T-helper 2 cell (primary cell): ENCODE results near the gene ARGLU1.

Experiments used
- DNase-seq, 5 experiments: peaks; one replicate each; pipeline versions ENCODE4 v3.0.0 to v3.0.0-alpha.2; 2012 to 2022

The ARGLU1 gene

DNA sequence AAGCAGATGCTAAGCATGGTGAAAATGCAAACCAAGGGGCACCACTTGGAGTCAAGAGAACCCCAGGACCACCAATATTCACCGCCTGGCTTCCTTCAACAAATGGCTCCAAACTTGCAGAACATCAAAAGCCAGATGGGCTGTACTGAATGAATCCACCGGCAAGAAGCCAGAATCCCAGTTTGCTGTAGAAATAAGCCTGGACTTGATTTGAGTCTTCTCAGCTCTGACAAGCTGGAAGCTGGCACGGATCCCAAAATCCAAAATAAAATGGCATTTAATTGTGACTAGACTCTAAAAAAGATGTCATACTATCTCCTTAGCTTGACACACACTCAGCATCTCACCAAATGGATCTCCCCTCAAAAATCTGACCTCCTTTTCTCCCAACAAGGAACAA lies 44.4 kb downstream of the ARGLU1 start:
- no peak for DNase-seq

DNA sequence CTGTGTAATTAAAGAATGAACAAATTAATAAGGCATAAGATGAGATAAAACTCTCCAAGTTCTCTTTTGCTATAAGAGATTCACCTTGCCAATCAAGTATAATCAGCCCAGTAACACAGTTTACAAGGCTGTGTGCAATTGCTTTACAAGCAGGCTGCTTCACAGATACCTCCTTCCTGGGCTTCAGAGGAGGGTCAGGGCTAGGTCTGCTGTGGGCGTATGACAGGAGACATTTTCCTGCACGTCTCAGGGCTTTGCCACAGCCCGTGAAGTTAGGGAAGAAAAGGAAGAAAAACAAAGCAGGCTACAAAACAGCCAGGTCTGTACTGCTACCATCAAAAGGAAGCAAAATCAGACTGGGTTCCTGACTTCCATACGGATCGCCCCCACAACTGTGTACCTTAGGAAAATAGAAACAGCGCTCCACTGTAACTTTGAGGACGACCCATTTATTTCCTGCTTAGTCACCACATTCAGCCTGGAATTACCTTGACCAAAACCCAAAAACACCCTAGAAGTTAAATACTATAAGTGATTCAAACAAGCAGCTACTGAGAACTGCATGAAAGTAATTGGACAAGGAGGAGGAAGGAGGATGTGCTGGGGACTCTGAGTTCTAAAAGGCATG lies 44.9 kb downstream of the ARGLU1 start:
- no peak for DNase-seq

DNA sequence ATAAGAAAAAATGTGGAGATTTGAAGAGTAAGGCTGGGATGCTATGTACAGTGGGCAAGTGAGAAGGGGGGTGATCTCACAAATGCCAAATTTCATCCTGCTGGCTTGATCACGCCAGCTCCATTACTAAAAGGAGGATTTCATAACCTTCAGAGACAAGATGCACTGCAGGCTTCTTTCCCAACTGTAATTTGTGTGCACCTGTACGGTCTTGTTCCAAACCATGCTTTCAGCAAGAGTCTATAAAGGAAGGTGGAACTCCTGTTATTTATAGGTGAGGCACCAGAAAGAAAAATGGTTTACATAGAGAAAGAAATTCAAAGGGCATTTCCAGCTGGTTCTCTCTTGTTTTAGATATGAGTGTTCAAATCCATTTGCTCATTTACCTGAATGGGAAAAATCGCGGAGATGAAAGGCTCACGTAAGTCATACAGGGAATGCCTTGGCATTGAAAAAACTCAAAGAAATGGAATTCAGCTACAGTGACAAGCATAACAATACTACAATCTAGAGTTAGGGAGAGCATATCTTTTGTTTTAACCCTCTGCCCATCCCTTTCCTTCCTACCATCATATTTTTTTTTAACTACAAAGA lies 45.7 kb downstream of the ARGLU1 start:
- DNase-seq = no peak

DNA sequence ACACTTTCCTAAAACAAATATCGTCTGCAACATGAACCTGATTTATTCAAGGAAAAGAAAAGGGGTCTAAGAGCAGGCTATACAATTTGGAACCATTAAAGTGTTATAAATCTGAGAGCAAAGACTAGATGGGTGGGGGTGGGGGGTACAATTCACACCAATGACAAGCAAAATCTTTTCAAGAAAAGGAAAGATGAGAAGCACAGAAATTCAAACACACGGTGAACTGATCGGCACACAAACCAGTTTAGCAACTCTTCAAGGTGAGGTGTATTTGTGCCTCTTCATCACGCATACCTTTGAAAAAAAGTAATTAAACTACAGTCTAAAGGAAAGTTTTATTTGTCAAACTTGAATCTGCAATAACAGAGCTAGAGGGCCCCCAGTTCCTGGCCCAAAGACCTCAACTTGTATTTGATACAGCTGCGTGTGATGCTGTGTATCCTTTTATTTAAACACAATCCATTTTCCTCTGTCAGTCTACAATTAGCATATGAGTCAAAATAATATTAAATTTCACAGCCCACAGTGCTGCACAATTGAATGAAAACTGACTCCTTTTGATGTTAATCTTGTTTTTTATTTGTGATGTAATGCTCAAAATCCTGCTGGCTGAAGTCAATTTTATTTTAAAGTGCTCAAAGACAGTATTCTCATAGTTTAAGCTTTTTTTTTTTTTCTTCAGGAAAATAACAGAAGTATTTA lies 46.7 kb downstream of the ARGLU1 start:
- DNase-seq = no peak

DNA sequence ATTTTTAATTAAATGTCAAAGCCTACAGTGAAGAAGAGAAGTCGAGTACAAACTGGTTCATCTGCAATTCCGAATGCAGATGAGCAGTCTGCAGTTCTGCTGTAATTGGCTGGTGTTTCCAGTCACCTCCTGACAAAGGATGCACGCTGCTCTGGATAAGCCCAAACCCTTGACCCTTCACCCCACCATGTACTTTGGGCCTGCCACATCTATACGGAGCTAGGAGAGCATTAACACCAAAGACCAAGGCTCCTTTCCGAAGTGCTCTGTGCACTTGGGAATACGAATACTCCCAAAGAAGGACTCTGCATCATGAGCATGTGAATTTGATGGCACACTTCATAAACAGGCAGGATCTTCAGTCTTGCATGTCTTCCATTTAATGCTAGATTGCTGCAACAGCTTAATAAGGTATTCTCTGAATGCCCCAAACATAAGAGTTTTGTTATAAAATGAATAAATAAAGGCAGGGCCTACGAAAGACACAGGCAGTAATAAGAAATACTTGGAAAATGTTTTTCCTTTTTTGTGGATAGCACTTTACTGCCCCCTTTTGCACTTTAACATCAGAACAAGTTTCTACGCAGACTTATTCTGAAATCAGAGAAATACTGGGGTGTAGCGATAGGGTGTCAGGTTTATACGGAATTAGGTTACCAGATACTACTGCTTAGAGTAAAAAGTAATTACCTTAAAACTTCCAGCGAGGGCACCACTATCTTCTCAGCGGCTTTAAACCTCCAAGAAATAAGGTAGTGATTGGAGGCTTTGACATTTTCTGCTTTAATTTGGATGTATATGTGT lies 47.5 kb downstream of the ARGLU1 start:
- no peak for DNase-seq

DNA sequence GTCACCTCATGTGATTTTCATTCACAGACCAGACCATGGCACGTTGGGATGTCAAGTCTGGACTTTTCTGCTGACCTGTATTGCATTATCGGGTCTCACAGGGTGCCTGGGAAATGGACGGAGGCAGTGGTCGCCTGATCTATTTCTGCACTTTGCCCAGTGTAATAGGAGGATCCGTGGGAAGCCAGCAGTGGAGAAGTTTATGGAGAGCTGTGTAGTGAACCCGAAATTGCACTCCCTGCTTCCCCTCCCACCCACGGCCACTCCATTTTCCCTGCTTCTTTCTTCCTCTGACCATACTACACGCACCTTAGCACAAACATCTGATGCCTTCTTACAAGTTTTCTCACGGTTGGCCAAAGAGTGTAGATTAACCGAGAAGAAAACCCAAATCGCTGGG lies 49.4 kb downstream of the ARGLU1 start:
- no peak for DNase-seq

DNA sequence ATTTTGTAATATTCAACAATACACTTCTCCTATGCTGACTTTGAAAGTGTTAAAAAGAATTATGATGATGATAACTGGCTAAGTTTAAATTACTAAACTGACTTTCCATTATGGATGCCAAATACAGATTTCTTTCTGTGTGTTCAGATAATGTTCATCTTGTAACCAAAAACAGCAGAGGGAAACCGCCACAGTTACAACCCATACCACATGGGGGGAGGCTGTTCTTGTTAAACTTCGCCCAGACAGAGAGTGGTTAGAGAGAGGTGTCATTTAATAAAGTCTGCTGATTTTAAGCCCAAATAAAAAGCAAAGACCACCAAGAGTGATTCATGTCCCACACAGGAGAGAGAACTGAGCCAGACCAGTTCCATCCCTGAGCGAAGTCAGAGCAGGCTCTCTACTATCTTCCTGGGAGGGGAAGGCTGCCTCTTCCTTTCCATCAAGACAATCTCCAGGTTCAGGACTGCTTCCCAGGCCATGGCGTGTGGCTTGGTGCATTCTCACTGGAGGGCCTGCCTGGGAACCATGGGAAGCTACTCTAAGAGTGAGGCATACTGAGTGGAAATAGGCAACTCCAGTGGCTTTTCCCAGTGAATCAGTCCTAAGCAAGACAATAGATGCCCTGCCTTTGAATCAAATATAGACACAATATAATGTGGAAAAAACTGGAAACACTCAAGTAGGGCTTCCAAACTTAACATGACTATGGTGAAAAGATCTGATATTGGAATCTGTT lies 50.7 kb downstream of the ARGLU1 start:
- no peak for DNase-seq

DNA sequence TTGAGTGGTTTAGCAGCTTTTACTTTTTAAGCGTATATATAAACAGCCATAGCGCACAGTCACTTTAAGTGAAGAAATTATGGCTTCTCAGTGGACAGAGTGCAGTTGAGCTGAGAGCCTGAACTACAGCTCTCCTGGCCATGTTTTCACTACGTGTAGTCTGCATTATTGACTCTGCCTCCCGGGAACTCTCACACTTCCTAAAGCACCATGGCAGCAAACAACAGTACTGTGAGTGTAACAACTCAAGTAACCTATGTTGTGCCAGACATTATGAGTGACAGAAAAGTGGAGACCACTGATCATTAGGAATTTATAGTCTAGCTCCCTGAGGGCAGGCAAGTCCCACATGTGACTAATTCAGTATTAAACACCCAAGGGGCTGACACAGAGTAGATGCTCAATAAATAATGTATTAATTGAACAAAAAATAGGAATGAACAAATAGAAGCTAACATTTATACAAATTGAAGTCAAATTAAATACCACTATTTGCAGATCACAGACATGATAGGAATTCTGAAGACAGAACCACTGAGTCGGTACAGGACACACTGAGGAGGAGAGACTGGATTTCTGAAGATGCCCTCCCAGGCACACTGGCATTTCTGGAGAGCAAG lies 52.2 kb downstream of the ARGLU1 start:
- DNase-seq = no peak

DNA sequence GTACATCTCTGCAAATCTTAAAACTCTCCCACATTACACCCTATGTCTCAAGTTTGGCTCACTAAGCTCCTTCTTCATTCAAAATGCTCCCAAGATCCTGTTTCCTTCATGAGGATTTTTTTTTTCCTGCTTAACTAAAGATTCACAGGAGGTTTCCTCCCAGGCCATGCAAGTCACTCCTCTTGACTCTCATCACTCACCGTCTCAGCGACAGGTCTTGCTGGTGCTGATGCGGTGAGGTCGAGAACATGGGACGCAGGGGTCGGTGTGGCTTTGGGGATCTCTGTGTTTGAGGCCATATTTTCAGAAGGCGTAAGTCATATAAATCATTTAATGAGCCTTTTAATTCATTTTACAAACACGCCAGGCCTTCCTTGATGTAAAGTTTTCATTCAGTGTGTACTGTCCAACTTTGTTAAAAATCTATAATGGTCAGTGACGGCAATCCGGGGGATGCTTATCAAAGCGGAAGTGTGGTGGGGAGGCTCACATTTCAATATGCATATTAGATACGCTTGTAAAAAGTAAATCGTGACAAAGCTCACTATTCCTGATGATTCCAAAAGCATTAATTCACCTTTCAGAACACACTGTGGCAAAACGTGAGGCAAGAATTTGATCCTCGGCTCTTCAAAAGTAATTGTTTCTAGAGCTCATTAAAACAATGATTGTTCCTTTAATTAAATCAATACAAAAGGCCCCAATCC lies 52.9 kb downstream of the ARGLU1 start:
- DNase-seq = no peak

DNA sequence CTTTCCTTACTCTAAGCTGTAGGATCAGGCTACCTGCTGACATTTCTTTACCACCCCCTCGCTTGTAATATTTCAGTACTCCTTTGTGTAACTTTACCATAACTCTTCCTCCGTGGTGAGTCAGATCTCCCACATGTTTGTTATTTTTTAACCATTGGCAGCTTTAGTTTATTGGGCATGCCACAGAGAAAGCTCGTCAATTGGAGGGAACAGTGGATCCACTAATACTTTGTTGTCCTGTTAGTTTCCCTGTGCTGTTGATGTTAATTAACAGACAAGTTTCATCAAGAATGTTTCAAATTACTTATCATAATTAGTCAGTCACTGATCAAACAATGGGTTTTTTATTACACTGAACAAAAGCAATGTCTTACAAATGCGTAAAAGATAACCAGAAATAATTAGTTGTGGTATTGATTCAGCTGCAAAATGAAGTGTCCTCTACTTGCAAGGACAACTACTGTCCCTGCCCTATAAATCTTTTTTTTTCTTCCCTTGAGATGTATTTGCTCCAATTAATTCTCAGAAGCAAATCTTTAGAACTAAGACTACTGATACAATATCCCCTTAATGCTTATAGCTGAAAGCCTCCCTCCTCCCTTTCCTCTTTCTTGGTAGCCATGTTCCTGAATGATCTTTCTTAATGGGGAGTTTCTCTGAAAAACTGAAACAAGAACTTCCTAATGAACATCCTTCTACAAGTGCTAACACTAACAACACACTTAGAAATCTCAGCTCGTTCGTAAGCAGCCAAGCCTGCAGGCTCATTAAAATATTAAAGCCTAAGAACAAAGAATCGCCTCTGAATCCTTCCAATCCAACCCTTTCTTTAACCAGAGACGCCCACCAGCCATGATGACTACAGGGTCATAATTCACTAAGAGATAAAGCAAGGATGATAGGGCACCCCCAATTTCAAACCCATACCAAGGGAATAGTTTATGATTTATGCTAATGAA lies 54.6 kb downstream of the ARGLU1 start:
- no peak for DNase-seq

DNA sequence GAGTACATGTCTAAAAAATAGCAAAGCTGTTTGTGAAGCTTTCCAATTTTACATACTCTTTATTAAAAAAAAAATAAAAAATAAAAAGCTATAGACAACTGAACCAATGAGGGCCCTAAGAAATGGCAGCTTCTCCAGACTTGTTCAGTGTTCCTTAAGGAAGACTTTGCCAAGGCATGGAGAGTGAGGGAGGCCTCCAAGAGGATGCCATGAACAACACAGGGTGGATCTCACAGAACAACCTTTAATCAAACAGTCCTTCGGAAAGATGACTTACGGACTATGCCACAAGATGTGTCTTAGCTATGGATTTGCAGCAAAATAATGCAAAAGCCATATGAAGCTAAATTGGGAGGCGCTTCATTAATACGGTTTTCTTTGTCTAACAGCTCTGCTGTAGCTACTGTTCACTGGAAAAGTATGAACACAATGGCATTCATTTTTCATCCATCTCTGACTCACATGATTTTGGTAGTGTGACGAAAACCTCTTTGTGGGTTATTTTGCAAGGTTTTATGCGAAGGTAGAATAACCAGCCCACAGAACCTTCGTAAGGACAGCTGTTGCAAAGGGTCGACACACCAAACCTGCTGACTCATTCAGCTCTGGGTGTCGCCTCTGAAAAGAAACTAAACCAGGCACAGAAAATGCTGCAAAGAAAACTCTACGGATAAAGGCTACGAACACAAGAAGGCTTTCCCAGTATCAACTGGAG lies 60.2 kb downstream of the ARGLU1 start:
- DNase-seq = peak in 1 of 5 experiments; percentile 44

DNA sequence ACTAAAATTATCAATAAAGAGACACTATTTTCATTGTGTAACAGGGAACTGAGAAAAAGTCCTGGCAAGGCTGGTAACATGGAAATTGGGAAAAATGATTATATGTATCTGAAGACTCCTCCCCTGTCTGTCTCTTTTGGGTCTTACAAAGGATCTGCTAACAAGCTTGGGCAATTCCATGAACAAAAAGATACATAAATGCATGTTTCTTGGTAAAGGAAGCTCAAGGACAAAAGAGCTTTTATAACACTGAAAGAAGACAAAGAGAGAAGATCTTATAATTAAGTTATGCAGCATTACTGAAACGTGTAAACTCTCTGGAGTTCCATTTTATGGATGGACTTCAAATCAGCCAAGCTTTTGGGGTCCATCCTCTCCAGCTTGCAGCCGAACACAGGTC lies 61.7 kb downstream of the ARGLU1 start:
- no peak for DNase-seq

DNA sequence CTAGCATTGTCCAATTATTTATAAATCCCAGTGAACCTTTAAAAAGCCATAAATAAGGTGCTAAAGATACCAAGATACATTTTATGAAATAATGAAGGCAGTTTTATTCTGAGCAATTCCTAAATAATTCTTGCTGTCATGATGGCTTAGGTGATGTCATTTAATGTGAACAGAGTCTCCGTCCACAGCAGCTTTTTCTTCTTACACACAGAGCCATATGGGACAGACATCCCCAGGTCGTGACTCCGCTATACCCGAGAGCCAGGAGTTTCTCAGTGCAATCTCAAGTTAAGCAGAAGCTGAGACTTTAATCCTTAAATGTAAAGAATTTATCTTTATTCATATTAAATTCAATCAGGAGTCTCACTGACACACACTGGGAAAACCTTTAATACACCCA lies 62.2 kb downstream of the ARGLU1 start:
- DNase-seq = no peak

DNA sequence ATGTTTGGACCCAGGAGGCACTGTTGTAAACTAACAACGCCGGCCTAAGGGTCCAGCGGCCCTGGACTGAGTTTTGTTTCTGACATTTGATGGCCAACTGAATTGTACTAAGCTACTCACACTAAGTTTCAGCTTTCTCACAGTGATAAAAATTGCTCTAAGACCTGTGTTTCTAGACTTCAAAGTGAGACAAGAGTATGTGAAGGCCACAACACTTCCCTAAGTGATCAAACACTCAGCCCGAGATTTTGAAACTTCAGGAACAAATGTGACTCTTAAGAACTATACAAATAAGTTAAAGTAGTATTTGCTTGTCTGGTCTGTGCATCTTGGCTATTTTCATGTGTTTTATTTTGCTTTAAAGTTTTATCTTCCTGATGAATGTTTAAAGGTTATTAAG lies 62.6 kb downstream of the ARGLU1 start:
- no peak for DNase-seq

DNA sequence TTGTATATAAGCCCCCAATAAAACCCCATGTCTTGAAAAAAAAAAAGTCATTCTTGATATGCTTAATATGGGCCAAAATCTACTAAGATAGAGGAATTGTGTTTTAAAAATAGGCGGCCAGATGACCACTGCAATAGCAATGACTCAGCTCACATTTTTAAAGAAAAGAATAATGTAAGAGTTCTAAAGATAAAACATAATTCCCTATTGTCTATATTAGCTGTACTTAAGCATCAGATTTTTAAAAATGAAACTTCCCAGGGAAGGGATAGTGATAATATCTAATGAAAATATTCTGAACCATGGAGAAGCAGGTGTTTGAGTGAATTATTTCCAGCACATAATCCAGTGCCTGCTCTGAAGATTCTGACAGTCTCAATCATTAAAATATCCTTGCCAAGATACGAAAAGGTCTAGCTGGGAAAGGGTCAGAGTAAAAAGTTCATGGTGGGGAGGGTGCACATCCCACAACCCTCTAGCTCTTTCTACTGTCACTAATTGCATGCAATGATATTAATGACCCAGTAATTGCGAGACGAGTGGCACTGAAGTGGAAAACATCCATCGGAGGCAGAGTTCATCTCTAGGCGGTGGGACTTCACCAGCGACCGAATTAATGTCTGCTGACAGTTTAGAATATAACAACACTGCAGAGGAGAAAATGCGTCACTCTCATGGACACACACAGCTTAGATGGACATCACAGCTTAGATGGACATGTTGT lies 64.0 kb downstream of the ARGLU1 start:
- DNase-seq = no peak

DNA sequence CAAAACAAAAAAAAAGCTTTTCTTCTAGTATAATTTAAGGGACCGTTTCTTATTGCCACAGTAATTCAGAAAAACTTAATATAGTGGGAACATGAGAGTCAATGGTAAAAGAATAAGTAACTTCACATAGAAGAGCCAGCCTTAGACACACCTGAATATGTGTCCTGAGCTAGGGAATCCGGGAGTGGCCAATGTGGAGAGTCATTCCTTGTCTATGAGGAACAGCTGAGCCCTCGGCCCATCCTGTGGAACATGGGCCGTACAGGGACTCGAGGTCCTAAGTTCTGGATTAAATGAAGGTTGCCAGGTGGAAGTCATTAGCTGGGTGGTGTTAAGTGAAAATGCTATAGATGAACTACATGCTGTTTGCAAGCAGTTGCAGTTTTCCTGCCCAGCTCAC lies 64.7 kb downstream of the ARGLU1 start:
- DNase-seq = no peak

DNA sequence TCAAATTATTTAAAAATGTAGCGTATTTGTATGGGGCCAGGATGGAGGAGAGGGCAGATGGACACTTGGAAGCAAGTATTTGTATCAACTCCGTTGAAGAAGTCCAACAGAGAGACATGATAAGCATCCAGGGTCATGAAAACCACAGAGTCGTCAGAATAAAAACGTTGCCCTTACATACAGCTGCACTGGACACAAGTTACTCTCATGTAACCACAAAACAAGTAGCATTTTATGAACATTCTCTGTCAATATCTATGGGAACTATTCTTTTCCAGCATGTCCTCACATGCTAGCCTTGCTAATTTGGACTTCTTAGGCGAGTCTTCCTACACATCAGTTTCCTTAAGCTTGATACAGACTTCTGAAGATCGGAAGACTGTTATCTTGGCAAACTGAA lies 67.5 kb downstream of the ARGLU1 start:
- no peak for DNase-seq

DNA sequence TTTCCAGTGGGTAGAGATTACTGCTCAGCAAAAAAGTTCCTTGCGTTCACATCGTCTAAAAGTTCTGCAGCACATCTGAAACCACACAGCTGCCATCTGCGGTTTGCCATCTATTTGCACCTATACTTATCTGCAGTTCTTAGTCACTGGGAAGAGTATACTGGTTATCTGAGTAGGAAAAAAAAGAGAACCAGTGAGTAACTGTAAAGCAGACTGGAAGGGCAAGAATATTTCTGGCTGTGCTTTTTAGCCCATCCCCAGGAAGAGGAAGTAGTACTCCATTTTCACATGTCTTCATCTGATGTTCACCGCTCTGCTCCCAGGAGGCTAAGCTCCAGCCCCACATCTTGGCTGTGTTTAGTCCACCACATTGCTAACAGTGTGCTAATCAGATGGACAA lies 68.0 kb downstream of the ARGLU1 start:
- DNase-seq = peak in 1 of 5 experiments; percentile 36

DNA sequence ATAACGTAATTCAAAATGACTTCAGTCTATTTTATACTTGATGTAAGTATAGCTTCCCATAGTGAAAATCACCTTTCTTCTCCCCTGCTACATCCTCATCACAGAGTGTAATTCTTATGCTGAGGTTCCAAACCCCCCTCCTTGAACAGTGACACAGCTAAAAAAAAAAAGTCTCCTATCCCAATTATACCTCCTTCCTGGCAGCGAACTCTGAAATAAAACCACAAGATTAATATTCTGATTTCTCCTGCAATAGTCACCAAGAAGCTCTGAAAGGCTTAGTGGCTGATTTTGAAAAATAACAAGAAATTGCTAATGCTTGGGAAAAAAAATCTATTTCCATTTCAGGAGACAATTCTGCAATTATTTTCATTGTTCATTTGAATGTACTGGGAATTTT lies 68.8 kb downstream of the ARGLU1 start:
- no peak for DNase-seq
